AG08395 (cell line): Measurements from ENCODE around the gene INTS6.

ENCODE experiments used
- DNase-seq: peaks from one replicate; pipeline ENCODE4 v3.0.0; 2012; ENCODE audit warnings: mixed read lengths, low spot score

The INTS6 gene

DNA sequence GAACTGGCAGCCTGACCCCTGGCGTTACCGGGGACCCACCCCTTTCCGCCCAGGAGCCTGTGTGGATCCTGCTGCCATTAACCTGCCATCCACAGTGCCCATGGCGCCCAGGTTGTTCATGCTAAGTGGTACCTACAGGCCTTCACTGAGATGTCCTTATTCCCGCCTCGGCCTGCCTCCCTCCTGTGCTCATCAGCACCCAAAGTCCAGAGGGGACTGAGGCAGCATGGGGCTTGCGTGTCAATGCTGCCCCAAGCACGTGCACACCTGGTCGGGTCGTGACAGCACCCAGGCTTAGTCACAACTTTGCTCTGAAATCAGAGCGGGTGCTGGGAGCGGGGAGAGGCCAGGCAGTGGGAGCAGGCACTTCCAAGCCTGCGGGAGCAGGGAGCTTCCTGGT is 3.7 kb upstream of the INTS6 start:
- no peak for DNase-seq

DNA sequence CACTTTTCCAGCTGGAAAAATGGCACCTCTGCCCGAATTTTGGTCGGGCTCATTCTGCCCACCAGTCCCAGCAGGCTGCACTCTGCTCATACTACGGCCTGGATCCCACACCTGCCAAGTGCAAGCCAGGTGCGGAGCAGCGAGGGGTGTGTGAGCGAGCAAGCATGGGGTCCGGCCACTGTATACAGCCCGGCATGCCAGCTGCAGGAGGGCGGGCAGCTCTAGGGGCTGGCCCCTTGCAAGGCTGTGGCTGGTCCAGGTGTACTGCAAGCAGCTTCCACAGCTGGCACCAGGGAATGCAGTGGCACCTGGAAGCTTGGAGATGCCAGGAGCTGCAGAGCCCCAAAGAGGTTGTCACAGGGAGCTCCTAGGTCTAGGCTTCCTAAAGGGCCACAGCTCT is 2.7 kb upstream of the INTS6 start:
- no peak for DNase-seq

DNA sequence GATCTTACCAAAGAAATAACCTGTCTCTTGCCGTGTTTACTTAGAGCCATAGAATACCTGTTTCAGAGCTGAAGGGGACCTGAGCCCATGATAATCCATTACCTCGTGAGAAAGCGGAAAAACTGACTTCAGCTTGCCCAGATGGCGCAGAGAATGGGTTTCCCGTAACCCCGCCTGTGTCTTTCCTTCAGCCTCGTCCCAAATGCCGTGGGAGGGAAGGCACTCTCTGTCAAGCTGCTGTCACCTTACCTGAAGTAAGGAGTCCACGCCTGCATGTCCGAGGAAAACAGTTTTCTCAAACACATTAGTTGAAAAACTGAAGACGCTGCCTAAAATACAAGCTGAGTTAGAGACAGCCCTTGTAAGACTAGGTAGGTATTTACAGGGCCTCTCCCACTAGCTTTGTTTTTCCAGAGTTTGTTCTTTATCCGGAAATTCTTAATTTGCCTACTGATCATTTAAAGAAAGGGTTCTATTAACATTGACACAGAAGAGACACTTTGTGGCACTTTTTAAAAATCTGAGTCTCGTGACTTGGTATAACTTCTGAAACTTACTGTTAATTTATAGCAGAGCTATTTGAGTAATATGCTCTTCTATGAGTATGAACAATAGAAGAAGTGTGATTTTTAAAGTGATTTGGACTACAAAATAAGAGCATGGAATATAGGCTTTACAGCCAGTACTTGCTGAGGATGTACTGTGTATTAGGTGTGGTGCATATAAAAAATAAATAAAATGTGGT is 1.3 kb upstream of the INTS6 start:
- DNase-seq: peak; percentile 12

DNA sequence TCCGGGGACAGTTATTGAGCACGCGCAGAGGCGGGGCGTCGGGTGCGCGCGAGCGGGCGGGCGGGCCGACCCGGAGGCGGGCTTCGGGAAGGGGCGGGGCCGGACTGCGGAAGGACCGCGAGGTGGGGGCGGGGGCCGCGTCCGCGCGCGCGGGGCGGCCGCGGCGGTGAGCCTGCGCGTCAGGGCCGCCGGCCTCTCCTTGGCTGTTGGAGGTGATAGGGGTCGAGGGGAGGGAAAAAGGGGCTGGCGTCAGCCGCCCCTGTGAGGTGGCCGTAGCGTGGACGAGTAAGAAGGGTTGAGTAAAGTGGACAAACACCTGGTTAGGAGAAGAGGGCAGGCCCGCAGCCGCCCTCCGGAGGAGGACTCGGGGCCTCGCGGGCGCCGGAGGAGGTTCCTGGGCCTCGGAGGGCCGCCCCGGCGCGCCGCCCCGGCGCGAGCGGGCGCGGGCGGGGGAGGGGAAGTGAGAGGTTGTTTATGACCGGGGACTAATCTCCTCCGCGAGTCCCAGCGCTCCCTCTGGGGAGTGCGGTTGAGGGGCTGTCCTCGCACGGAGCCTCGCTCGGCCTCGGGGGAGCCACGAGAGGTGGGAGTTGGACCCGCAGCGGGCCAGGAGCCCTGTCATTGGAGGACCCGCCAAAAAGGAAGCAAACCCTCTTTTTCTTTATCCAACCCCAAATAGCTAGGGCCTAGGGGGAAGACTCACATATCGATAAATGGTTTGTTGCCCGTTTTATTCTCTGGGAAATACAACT is 547 bp upstream of the INTS6 start:
- DNase-seq: peak; percentile 98

DNA sequence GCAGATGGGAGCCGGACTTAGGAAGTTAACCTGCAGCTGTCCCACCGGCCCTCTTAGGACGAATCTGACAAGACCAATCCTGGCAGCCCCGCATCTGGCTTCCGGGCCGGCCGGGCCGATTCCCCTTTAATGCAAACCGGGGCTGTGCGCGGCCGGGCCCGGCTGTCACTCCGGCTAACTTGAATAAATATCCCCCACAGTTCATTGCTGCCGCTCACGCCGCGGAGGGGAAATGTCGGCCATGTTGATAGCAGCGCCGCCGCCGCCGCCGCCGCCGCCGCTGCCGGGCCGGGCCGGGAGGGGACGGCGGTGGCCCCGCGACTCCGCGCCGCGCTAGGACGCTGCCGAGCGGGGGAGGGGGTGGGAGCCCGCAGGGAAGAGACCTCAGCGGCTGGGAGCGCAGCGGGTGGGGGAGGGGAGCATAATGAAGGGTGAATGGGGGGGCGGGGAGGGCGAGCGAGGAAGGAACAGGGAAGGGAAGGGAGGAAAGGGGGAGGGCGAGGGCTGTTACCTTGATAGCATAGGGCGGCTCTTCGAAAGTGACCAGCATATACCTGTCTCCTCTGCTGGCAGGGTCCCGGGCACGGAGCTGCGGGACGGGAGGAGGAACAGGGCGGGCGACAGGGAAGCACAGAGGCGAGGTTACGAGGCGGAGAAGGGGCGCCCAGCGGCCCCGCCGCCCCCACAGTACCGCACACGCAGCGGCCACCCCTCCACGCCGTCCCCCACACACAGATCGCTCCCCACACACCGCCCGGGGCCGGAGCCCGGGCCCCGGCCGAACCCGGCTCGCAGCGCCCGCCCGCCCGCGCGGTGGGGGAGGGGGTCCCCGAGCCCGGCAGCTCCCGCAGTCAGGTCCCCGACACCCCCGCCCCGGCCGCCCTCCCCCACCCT is 1.1 kb downstream of the INTS6 start:
- DNase-seq: peak; percentile 51

DNA sequence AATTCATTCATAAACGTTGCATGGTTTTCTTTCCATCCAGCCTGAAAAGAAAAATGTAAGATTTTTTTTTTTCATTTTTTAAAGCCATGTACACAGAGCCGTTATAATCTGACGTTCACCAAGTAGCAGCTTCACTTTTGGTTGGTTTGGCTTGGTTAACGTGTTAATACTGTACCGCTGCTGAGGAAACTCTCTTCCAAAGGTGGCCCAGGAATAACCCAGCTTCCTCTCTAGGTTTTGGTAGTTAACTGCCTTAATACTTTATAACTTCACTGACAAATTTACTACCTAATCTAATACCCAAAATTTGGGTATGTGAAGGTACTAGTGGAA is 1.7 kb downstream of the INTS6 start:
- DNase-seq: no peak

DNA sequence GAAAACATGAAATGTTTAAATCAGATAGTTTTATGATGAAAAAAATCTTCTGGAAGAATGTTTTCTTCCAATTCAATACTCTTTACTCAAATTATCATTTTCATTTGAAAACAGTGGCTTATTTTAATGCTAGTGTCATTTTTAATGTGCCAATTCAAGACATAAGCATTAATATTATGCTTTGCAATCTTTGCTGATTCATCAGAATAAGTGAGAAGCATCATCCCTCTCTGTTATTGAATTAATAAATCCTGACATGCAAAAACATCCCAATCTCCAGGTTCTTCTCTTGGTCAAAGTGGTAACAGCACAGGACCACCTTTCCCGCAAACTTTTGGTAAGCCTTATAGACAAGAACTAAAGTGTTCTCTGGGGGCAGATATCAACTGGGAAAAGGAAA is 3.8 kb downstream of the INTS6 start:
- no peak for DNase-seq

DNA sequence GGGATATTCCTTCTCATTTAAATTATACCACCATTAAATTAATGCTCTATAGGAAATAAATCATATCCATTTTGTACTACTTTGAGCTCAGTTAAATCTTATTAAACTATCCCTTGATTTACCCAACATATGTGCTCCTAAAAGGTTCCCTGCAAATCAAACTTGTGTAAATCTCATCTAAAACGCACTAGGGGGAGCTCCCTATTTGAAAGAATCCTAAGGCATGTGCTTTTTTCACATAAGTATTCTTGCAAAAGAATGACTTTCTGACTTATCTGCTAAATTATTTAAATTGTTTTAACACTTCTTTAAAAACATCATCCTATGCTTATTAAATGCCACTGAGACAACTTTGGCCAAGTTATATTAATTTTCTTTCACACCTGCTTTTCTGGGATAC is 7.9 kb downstream of the INTS6 start:
- DNase-seq: peak; percentile 30

DNA sequence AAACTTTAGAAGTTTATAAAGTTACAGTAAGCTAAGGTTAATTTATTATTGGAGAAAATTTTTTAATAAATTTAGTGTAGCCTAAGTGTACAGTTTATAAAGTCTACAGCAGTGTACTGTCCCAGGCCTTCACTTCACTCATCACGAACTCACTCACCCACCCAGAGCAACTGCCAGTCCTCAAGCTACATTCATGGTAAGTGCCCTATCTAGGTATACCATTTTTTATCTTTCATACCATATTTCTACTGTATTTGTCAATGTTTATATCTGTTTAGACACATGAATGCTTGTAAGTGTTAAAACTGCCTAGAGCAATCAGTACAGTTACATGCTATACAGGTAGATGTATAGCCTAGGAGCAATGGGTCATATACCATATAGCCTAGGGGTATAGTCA is 12.5 kb downstream of the INTS6 start:
- DNase-seq: no peak

DNA sequence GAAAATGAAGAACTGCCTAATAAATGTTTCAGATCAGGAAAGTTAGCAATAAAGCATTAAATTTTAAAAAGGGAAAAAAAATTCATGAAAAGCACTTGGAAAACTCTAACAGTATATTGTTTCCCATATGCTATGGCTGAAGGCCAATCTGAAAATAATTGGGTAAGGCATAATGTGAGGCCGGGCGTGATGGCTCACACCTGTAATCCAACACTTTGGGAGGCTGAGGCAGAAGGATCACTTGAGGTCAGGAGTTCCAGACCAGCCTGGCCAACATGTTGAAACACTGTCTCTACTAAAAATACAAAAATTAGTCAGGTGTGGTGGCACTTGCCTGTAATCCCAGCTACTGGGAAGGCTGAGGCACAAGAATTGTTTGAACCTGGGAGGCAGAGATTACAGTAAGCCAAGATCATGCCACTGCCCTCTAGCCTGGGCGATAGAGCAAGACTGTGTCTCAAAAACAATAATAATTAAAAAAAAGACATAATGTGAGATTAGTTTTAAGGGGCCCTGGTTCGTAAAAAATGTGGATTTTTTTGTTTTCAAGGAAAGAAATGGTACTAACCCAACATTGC is 15.2 kb downstream of the INTS6 start:
- no peak for DNase-seq

DNA sequence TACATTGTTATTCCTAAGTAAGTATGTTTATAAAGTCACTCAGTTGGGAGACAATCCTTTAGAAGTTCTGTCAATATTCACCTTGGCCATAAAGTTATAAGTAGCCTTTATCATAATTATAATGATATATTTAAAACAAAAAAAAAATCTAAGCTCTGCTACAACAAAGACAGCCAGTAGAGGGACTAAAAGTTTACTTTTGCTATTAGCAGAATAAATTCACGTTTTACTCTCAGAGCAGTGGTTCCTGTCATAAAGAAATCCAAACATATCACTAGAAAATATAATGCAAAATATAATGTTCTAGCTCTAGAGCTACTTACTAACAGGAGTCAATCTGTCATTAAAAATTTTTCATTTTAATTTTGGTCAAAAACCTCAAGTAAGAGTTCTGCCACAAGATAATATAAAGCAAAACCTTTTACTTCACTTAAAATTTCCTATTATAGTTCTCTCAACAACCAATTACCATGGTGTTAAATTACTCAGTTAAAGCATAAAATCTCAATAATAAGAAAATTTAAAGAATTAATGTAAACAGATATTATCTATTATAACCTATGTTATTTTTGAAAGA is 17.7 kb downstream of the INTS6 start:
- peak; percentile 22 for DNase-seq

DNA sequence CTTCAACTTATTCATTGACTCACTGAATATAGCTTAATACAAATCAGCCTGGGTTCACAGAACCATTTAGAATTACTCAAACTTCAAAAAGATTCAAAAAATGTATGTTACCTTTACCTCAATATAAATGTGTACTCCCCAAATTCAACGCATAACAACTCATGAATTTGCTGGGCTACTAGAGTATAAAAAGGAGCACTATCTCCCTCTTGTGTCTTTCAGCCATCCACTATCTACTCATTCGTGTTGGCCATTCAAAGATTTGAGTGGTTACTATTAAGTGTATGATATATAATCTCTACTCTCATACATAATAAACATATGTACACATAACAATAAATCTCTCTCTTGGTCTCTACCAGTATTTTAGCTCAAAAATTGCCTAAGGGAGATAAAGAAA is 20.3 kb downstream of the INTS6 start:
- no peak for DNase-seq

DNA sequence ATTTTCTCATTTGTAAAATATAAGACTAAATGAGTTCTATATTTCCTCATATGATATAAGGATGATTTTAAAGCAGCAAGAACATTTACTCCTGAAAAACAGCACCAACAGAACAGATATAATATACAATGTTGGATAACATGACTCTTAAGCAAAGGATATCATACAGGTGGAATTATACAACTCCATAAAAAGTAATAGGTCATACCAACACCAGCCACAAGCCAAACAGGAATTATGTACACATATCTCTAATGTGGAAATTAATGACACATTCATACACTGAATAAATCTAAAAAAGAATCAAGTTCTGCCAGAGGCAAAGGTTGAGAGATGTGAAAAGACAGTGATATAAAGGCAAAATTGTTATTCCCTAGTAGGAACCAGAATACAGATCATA is 25.9 kb downstream of the INTS6 start:
- no peak for DNase-seq

DNA sequence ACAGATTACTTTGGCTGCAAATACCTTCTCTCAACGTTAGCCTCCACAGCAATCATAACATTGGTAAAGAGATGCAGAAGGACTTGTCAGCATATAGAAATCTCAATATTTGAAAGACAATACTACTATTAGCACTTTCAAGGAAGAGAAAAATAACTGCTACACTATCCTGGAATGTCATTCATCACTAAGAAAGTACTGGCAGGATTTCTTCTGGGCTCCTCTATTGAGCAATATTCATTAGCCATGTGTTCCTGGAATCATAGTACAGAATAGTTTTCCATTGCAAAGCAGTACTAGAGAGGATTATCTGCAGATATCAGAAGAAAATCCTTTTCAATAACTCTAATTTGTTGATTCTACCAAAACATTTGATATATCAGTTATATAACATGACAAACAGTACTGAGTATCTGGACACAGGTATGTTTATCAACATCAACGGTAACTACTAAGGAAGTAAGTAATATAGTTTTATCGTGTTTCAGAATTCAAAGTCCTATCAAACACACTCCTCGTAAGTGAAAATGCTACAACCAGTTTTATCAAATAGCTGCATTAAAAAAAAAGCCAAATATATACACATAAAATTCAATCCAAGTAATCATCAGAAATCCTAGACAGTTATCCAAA is 27.3 kb downstream of the INTS6 start:
- DNase-seq: peak; percentile 54

DNA sequence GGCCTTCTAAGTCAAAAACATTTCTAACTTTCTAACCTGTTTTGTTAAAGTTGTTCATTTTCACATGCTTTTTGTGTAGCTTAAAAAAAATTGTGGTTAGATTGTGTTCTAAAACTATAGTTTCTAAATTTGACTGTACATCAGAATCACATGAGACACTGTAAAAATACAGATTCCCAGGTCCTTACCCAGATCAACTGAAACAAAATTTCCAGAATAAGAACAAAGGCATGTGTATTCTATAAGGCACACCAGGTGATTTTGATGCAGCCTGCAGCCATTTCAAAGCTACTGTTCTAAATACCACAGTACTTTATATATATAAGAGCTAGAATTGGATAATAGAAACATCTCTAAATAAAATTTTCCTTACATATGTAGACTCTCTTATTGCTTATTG is 29.1 kb downstream of the INTS6 start:
- DNase-seq: no peak

DNA sequence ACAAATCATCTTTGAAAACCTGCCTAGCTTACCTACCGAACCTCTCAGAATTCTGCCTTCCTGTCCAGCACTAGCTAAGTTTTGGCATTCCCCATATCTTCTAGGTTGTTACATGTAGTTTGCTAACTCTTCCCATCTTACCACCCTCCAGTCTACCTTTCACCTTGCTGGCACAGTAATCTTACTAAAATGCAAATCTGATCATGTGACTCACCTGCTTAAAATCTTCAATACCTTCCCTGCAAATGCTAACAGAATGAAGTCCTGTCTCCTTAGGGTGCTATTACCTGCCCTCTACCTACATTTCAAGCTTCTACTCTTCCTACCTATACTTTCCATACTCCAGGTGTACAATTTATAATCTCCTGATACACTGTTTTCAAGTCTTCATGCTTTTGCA is 30.4 kb downstream of the INTS6 start:
- DNase-seq: no peak

DNA sequence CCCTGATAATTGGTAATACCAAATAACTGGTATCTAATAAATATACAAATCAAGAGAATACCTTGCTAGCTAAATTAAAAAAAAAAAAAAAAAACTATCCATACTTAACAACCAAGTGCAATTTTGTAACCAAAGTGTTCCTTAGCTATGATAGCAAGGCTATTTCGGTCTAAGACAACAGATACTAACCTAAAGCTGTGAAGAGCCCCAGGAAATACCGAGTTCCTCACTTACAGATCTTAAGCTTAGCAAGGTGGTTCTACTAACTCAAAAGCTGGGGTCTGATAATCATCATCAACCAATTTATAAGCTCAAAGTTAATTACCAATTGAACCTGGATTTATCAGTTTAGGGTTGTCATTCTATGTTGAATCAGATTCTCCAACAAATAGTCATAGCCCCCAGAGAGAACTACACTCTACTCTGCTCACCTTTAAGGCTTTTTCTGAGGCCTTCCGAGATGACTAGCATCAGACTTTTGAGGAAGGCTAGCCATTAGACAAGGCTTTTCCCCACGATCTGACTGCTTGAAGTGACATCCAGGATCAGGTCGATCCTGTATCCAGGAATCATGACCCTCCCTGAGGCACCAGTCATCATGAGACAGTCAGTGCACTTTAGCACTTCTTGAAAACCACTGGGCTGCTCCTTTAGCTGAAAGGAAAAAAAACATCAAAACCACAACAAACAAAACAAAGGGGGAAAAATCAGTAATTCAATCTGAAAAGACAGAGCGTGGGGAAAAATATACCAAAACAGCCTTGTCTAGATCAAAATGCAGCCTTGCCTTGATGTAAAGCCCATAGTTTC is 31.9 kb downstream of the INTS6 start:
- no peak for DNase-seq

DNA sequence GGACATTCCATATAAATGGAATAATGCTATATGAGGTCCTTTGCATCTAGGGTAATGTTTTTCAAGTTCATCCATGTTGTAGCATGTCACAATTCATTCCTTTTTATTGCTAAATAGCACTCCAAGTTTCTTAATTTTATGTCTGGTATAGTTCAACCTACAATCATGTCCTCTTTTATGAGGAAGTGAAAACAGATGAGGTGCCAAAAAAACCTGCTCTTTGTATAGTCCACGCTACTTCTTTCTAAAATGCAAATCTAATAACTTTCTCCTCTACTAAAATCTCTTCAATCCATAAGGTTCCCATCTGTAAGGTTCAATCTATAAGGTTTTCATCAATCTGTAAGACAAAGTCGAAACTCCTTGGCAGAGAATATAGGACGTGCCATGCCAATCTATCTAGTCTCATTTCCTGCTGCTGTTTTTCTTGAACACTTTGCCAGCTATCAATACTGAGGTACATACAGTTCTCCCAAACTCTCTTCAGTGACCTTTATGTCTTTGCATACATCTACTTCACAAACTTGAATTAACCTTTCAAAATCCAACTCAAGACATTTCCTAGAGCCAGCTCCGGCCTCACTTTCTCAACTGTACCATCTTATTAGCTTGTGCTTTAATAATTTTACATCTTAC is 33.7 kb downstream of the INTS6 start:
- no peak for DNase-seq

DNA sequence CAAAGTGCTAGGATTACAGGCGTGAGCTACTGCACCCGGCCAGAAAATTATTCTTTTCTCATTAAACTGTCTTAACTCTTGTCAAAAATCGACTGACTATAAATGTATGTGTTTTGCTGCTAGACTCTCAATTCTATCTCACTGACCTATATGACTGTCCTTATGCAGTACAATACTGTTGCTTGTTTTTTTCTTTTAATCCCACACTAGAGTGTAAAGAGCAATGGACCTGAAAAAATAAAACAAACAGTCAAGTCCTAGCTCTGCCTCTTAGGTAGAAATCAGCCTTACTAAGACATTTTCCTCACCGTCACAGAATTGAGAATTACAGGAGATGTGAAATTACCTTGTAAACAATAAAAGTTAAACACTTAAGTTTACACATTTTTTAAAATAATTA is 35.1 kb downstream of the INTS6 start:
- DNase-seq: no peak

DNA sequence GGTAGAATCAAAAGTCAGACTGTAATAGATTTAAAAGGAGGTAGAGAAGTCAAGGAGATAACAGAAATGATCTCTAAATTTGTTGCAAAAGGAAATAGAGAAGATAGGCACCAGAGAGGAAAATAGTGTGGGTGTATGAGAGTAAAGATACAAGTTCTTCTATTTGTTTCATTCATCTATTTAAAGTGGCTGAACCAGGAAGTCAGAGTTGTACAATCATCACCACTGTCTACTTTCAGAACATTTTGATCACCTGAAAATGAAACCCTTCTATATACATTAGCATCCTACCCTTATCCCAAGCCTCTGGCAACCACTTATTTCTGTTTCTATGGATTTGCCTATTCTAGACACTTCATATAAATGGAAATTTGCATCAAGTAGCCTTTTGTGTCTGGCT is 36.7 kb downstream of the INTS6 start:
- no peak for DNase-seq
